SK-N-DZ (cell line): ENCODE data around the gene TAS2R30.
"Not testable (repeated sequence)": the region's sequence is repeated elsewhere in the genome, so short reads cannot be mapped to it uniquely, and the experiment has no call there.

Experiments used
- DNase-seq: peaks from one replicate; pipeline ENCODE4 v3.0.0-alpha.2; 2015; ENCODE audit warnings: low spot score
- small RNA-seq, 2 experiments: library from RNA; depleted of rRNA; stranded (forward); fragments of <200 nt; gene quantifications; one replicate each; pipeline ENCODE3, GENCODE V24; 2014

TAS2R30 gene

DNA sequence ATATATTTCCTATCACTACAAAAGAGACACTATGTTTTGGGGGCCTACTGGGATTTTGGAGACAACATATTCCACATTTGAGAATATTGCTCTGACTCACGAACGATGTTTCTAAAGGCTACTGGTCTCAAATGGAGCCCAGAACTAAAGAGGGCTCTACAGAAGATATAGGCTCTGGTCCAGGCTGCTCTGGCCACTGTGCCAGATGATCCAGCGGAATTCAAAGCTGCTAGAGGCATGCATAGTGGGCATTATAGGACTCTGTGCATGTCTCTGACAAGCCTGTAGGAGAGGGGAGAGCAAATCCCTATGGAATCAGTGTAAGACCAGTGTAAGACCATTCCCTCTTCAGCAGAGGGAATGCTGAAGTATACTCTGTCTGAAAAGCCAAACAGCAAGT lies 4.1 kb downstream of the TAS2R30 start:
- DNase-seq, result no peak

DNA sequence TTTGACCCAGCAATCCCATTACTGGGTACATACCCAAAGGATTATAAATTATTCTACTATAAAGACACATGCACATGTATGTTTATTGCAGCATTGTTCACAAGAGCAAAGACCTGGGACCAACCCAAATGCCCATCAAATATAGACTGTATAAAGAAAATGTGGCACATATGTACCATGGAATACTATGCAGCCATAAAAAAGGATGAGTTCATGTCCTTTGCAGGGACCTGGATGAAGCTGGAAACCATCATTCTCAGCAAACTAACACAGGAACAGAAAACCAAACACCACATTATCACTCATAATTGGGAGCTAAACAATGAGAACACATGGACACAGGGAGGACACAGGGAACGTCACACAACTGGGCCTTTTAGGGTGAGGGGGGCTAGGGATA lies 20.3 kb downstream of the TAS2R30 start:
- not testable (repeated sequence) for DNase-seq

DNA sequence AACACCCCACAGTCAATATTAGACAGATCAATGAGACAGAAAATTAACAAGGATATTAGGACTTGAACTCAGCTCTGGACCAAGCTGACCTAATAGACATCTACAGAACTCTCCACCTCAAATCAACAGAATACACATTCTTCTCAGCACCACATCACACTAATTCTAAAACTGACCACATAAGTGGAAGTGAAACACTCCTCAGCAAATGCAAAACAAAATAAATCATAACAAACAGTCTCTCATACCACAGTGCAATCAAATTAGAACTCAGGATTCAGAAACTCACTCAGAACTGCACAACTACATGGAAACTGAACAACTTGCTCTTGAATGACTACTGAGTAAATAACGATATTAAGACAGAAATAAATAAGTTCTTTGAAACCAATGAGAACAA lies 23.2 kb downstream of the TAS2R30 start:
- DNase-seq, result not testable (repeated sequence)

DNA sequence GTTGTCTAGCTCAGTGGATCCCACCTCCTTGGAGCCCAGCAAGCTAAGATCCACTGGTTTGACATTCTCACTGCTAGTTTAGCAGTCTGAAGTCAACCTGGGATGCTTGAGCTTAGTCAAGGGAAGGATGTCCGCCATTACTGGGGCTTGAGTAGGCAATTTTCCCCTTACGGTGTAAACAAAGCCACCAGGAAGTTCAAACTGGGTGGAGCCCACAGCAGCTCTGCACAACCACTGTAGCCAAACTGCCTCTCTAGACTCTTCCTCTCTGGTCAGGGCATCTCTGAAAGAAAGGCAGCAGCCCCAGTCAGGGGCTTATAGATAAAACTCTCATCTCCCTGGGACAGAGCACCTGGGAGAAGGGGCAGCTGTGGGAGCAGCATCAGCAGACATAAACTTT lies 25.6 kb downstream of the TAS2R30 start:
- no peak for DNase-seq

DNA sequence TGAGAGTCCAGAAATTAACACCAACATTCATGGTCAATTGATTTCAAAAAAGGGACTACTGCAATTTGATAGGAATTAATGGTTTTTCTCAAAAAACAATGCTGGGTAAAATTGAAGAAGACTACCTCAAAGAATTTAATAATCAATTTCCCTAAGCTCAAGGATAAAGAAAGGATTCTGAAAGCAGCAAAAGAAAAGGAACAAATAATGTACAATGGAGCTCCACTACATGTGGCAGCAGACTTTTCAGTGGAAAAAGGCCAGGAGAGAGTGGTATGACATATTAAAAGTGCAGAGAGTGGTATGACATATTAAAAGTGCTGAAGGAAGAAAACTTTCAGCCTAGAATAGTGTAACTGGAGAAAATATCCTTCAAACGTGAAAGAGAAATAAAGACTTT lies 26.7 kb downstream of the TAS2R30 start:
- DNase-seq, result no peak

DNA sequence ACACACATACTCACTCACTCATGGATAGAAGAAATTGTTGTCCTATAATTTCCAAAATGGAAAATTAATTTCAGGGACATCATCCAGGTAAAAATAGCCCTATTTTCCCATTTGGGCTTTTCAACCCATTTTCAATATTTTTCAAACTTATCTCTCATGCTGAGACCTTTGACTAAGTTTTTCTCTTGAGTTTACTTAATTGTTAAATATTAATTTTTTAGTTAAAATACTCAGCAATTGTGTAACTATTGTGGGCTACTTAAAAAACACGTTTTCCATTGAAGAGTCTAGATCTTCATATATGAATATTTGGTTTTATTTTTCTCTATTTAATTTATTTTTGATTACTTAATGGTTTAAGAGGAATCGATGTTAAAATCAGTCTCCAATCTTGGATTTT lies 28.2 kb downstream of the TAS2R30 start:
- DNase-seq, result no peak

DNA sequence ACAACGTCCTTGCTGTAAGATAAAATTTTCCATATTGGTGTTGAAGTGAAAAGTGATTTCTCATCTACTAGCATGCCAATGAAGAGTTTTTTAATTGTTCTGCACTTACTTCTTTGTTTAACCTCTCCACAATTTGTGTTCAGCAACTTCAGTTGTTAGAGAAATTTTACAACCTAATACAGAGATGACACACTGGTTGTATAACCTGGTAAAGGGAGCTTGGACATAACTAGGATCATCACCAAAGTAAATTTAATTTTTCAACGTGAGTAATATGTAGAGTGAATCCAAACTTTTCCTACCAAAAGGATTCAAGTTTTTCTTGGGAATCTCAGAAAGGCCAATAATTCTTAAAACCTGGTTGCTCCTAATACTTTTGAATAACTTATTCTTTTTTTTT lies 28.9 kb downstream of the TAS2R30 start:
- no peak for DNase-seq

DNA sequence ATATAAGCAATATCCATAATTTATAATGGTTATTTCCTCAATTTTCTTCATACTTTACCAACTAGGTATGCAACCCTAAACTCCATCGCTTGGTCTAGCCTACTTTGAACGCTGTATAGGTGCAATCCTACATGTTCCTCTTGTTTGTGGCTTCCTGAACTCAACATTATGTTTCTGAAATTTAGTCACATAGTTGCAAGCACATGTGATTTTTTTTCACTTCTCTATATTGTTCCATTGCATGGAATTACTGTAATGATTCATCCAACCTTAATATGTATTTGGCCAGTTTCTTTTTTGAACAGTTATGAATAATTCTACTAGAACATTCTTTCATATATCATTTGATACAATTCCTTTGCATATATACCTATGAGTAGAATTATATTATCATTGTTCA lies 39.5 kb downstream of the TAS2R30 start:
- DNase-seq, result not testable (repeated sequence)

DNA sequence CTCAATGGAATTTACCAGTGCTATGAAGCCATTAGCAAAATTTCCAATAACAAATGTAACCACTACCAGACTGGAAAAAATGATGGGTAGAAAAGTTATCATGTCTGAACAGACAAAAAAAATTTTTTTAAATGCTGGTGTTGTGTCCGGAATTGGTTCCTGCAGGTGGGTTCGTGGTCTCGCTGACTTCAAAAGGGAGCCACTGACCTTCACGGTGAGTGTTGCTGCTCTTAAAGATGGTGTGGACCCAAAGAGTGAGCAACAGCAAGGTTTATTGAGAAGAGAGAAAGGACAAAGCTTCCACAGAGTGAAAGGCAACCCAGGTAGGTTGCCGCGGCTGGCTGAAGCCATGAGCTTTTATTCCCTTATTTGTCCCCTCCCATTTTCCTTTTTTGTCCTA lies 42.3 kb downstream of the TAS2R30 start, which contains the start of gene TAS2R43:
TSS of gene TAS2R43 (minus strand) at position 186 of the 400 bp plus-strand sequence. CDS start at position 102, 84 bp downstream.
- no peak for DNase-seq

DNA sequence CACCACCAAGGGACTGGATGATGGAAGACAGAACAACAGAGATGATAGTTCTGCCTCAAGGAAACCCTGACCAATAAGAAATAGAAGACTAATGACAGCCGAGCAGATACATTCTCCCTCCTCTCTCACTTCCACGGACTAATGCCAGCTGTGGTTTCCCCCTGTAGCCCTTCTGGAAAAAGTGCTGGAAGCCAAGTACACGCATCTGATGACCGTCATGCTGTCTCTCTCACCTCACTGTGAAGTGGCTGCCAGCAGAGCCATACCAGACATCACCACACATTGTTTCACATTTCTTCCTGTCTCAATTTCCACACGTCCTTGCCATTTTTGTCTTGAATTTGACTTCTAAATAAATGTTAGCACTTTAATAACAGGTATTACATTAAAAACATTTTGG lies 45.2 kb downstream of the TAS2R30 start:
- DNase-seq, result no peak

DNA sequence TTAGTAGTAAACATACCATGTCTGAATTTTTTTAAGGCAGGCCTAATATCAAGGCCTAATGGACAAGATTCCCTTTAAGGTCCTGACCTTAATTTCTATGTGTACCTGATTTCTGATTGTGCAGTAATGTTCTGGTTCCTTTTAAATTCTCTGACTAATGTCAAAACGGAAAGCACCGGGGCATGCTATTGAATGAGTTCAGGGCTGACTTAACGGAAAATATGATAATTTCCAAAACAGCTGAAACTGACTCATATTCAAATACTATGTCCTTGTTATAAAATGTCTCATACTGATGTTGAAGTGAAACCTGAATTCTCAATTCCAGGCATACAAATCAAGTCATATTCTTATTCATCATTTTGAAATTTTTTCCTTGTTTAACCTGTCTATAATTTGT lies 49.0 kb downstream of the TAS2R30 start:
- DNase-seq, result no peak

Small RNA genes within 50 kb of the gene (small RNA-seq; reads per million reads assigned to genes)
- 0 reads per million in 2 experiments for gene AC018630.1
